ENCODE results near the gene SNED1.

Gene SNED1

DNA sequence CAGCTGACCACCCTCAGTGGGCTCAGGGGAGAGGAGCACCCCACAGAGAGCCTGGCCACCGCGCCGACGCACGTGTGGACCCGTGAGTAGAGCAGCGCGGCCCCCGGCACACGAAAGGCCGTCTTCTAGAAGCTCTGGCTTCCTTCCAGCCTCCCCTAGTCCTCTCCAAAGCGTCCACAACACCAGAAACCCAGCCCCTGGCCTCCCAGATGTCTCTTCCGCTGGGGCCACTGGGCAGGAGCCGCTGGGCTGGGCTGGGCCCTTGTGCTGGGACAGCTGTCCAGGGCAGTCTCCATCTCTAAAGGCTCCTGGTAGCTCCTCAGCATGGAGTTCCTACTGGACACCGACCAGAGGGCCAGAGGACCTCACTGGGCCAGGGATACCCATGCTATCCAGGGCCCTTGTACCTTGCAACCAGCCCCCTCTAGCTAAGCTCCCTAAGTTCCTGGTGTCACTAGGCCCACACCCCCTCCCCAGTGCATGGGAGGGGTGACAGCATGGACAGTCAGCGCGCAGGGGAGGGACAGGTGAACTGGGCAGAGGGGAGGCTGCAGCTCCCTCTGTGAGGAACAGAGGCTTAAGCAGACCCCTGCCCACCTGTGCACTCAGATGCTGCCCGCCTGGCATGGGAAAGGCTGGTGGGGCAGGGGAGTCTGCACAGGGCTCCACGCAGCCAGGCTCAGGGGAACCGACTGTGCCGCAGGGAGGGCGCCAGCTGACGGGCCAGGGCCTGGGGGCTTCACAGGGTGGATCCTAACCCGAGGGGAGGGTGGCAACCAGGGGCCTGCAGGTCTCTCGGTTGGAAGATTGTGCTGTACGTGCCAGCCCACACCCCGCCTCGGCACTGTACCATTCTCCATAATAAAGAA lies 70.8 kb downstream of the SNED1 start:
- DNase-seq: no peak

DNA sequence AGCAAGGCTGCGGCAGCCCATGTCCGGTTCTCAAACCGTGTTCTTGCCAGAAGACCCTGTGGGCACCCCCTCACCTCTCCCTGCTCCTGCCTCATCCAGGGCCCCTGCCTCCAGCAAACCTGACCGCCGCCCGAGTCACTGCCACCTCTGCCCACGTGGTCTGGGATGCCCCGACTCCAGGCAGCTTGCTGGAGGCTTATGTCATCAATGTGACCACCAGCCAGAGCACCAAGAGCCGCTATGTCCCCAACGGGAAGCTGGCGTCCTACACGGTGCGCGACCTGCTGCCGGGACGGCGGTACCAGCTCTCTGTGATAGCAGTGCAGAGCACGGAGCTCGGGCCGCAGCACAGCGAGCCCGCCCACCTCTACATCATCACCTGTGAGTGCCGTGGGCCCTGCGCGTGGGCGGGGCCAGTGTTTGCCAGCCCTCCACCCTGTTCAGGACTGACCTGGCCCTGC lies 71.4 kb downstream of the SNED1 start:
- no peak for DNase-seq

DNA sequence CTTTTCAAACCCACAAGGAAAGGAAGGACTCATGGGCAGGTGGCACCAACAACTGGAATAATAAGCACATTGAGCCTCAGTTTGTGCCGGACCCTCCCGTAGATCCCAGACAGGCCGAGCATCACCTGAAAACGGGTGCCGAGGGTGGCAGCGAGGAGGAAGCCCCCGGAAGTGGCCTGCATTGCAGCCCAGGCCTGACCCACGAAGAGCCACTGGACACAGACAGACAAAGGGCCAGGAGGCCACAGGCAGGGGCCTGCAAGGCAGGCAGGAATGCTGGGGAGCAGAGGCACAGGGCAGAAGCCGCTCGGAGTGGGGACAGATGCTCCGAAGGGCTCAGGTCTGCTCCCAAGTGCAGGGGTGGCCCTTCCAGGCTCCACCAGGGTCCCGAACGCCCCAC lies 71.9 kb downstream of the SNED1 start:
- DNase-seq: no peak

GRCh38 chr2:241070811-241071676 lies 72.6 kb downstream of the SNED1 start:
- no peak for DNase-seq

GRCh38 chr2:241071677-241072111 lies 73.3 kb downstream of the SNED1 start:
- DNase-seq: no peak

DNA sequence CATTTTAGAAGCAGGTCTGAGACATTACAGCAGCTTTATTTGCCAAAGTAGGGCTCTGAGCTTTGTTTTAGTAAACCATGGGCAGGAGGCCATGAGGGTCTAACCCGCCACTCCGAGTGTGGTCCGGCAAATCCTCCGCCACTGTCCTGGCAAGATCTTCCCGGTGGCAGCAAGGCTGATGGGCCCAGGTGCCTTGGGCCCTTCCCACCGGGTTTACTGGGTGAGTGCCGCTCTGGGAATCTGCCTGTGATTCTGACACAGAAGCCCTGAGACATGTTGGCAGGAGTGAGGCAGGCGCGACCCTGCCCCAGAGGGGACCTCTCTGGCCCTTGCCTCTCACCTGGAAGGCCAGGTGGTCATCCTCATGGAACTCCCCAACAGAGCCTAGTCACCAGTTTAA lies 73.7 kb downstream of the SNED1 start:
- DNase-seq: no peak

DNA sequence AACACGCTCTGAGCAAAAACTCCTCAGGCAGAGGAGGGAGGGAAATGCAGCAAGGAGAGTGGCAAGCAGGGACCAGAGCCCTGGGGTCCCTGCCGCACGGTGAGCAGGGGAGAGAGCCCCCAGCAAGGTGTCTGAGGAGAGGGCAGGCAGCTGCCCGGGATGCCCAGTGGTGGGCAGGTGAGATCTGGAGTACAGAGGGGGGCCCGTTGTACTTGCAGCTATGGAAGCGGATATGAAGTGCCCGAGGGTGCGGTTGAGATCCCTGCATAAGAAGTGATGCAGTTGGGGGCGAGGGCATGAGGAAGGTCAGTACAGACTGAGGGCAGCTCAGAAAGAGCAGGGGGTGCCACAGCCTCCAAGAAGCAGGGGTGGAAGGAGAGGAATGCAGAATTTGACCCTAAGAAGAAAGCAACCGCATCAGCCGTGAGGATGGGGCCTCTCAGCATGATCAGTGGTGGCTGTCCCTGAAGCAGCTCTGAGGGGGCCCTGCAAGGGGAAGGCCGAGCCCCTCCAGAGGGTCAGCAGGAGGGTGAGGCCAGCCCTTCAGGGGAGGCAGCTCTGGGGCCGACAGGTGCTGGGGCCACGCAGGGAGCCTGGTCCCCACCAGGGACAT lies 74.2 kb downstream of the SNED1 start:
- DNase-seq: no peak

GRCh38 chr2:241073166-241074064 lies 75.0 kb downstream of the SNED1 start:
- no peak for DNase-seq

DNA sequence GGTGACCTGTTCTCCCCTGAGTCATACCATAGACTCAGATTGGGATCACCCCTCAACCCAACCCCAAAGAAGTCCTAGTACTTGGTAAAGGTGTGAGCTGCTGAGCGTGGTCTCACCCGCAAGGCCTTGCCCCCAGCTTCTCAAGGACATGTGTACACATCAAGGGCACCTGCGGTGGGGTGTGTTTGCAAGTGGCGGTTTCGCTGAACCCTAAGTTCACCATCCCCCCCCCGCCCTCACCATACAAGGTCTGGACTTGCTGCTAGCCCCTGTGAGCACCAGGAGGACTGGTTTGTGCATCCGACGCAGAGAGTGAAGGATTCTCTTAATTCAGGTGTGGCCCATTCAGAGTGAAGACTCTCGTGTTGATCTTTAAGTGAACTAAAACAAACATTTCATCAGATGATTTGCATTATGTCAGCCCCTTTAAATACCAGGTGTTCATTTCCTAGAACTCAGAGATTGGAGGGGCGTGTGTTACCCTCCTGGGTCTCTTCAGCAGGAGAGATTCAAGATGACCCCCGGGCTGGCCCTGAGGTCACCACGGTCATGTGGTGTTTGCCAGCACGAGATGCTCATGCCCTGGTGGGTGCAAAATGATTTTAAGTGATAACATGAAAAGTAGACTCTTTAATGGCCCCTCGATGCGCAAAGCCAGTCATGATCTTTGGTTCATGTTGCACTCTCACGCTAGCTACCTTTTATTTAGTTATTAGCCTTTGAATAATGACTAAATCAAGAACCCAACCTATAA lies 75.8 kb downstream of the SNED1 start:
- no peak for DNase-seq

DNA sequence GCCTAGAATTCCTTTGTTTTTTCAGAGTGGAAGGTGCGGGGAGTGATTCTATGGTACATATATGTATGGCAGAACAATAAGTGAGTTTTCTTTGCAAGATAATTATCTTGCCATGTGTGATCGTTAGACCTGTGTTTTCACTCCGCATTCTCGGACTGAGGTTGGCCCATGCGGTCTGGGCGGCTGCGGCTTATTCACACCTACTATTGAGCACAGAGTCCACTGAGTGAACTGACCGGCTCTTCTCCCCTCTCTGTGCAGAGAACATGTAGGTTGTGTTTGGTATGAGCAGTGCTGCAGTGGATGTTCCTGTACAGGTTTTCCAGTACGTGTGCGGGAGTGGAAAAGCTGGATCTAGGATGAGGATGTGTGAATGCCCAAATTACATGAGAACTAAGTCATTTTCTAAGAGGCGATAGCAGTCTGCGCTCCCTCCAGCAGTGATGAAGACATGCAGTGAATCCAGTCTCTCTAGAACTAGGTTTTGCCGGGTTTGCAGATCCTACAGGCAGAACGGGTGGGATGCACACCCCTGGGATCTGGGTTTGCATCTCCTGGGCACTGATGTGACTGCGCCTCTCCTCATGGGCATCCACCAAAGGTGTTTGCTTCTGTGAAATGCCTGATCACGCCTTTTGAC lies 76.6 kb downstream of the SNED1 start:
- no peak for DNase-seq

GRCh38 chr2:241080405-241081189 lies 82.2 kb downstream of the SNED1 start:
- DNase-seq: no peak

DNA sequence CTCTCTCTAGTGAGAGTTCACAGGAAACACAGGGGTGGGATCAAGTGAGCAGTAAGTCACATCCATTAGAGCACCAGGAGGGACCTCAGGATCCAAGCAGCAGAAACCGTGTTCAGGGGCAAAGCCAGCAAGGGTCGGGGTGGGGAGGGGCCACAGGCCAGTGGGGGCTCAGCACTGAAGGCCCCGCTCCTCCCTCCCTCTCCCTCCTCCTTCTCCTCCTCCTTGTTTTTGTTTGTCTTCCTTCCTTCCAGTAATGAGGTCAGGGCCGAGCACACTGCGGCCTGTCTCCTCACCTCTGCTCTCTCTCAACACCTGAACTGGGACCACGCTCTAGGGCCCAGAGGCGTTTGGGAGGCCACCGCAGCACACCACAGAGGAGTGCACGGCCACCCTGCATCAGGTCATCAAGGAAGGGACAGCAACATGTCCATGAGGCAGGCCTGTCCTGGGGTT lies 82.8 kb downstream of the SNED1 start:
- no peak for DNase-seq

- DNase-seq: no peak
Measured at GRCh38 chr2:241081643-241082340, 83.4 kb downstream of the SNED1 start.

DNA sequence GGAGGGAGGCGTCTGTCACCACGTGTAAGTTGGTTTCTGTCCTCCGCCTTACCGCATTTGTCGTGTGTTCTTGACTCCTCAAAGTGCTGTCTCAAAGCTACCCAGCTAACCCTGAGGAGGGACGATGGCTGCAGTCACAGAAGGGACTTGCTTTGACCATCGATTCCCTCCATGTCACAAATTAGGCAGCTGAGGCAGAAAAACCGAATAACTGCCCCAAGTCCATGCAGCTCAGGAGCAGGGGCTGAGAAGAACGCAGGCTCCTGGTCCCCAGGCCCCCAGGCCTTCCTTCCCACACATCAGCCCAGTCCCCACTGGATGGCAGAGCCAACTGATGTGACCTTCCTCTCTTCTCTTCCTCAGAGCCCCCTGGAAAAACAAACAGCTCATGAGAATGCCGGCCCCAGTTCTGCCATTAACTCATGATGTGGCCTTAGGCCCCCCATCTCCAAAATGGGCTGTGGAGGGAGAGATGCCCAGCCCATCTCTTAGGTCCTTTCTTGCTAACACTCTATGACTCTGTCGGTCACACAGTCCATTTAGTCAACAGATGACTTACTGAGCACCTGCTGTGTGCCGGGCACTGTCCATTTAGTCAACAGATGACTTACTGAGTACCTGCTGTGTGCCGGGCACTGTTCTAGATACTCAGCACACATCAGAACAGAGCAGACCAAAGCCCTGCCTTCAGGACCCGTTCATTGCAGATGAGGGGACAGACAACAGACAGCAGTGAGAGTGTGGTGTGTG lies 84.1 kb downstream of the SNED1 start:
- DNase-seq: no peak

DNA sequence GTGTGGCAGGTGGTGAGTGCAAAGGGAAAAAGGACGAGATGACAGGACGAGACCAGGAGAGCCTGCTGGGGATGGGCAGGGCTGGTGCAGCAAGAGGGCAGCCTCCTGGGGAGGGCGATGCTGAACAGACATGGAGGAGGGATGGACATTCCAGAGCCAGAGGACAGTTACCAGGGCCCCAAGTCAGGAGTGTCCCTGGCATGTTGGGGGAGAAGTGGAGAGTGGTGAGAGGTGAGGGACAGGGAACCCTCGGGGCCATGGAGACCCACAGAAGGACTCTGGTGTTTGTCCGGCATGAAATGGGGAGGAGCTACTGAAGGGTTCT lies 84.6 kb downstream of the SNED1 start:
- DNase-seq: no peak

DNA sequence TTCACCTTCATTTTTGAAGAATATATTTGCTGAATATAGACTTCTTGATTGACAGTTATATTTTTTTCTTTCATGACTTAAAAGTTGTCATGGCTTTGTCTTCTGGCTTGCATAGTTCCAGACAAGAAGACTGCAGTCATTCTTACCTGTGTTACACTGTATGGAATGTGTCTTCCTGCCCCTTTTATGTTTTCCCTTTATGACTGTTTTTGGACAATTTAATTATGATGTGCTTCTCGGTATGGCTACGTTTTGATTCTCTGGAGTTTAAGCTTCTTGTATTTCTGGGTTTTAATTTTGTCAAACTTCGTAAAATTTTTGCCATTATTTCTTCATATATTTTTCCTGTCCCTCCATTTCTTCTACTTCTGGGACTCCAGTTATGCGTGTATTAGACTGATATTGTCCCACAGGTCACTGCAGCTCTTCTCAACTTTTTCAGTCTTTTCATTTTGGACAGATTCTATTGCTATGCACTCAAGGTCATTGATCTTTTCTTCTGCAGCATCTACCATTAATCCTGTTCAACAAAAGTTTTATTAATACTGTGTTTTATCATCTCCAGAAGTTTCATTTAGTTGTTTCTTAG lies 86.5 kb downstream of the SNED1 start:
- DNase-seq: no peak

GRCh38 chr2:241087420-241088268 lies 89.2 kb downstream of the SNED1 start:
- DNase-seq: no peak
